Glomerular visceral epithelial cell (primary cell): ENCODE results near the gene SMIM3.

ENCODE experiments used
- DNase-seq: peaks from one replicate; pipeline ENCODE4 v3.0.0-alpha.2; 2016; ENCODE audit errors: extremely low spot score

SMIM3 gene

GRCh38 chr5:150765011-150765798, 13.4 kb upstream of the SMIM3 start:
- DNase-seq, result no peak

GRCh38 chr5:150765799-150766169, 12.8 kb upstream of the SMIM3 start:
- DNase-seq, result no peak

- no peak for DNase-seq
Observed at GRCh38 chr5:150766251-150766650, 12.3 kb upstream of the SMIM3 start.

- DNase-seq, result no peak
Observed at GRCh38 chr5:150771034-150771795, 7.3 kb upstream of the SMIM3 start.

GRCh38 chr5:150774145-150774544, 4.4 kb upstream of the SMIM3 start:
- DNase-seq, result peak; percentile 54

GRCh38 chr5:150777685-150778084, 872 bp upstream of the SMIM3 start:
- DNase-seq, result no peak

- DNase-seq, result no peak
Observed at GRCh38 chr5:150778088-150778516, 455 bp upstream of the SMIM3 start.

GRCh38 chr5:150779397-150780186, 1.0 kb downstream of the SMIM3 start:
- peak; percentile 61 for DNase-seq

- DNase-seq, result peak; percentile 90
Observed at GRCh38 chr5:150780187-150780692, 1.7 kb downstream of the SMIM3 start.

- peak; percentile 63 for DNase-seq
Observed at GRCh38 chr5:150780816-150781221, 2.3 kb downstream of the SMIM3 start.

- no peak for DNase-seq
Observed at GRCh38 chr5:150781706-150782614, 3.4 kb downstream of the SMIM3 start.

- no peak for DNase-seq
Observed at GRCh38 chr5:150782850-150783249, 4.3 kb downstream of the SMIM3 start.

GRCh38 chr5:150783422-150783928, 4.9 kb downstream of the SMIM3 start:
- peak; percentile 82 for DNase-seq

- DNase-seq, result no peak
Observed at GRCh38 chr5:150785950-150786349, 7.4 kb downstream of the SMIM3 start.

- no peak for DNase-seq
Observed at GRCh38 chr5:150786876-150787275, 8.3 kb downstream of the SMIM3 start.

GRCh38 chr5:150787656-150788055, 9.1 kb downstream of the SMIM3 start:
- DNase-seq, result no peak

GRCh38 chr5:150788977-150789376, 10.4 kb downstream of the SMIM3 start:
- DNase-seq, result no peak

- DNase-seq, result no peak
Observed at GRCh38 chr5:150789450-150789849, 10.9 kb downstream of the SMIM3 start.

GRCh38 chr5:150789943-150790611, 11.5 kb downstream of the SMIM3 start:
- peak; percentile 95 for DNase-seq

GRCh38 chr5:150791536-150791935, 13.0 kb downstream of the SMIM3 start:
- no peak for DNase-seq
